ENCODE measurements around the gene METTL6. TPM values are rescaled to one million over a fixed set of nuclear protein-coding genes. Genes with fewer than 3 reads are reported as not detected.
A peak's percentile ranks its signal among the peaks of the same experiment; 100 is the strongest.

The METTL6 gene
- total RNA-seq, 1 experiment from 2014 or later: 18.9 TPM

GRCh38 chr3:15409774-15410173, 17.6 kb downstream of the METTL6 start:
- Mint-ChIP-seq H3K27me3 (ENCODE audit: insufficient read depth, unreplicated experiment) (no peaks in the 10 kb centered on the region), H3K4me3 (ENCODE audit: unreplicated experiment) (no peak overlapping the region), H3K36me3 (ENCODE audit: insufficient read depth, unreplicated experiment) (peaks cover 14% of the 10 kb centered on the region), H3K27ac (ENCODE audit: unreplicated experiment) (no peak overlapping the region), H3K4me1 (ENCODE audit: low read depth, unreplicated experiment) (no peaks in the 10 kb centered on the region), H3K9me3 (ENCODE audit: unreplicated experiment) (no peaks in the 10 kb centered on the region)
- TF ChIP-seq CTCF (IDR thresholded peaks at IDR 0.05; ENCODE audit: insufficient read depth in 1 of 2, low read depth in 1 of 2, low read length in 1 of 2, severe bottlenecking in 1 of 2, unreplicated experiment in 1 of 2): no peak
- Histone ChIP-seq H3K27me3 (replicated peaks; ENCODE audit: control insufficient read depth, insufficient read depth, low read length) (no peaks in the 10 kb centered on the region), H3K4me3 (ENCODE audit: low read depth, low read length) (no peak overlapping the region), H3K9me3 (no peaks in the 10 kb centered on the region), H3K36me3 (ENCODE audit: control insufficient read depth, insufficient read depth, low read length) (no peaks in the 10 kb centered on the region; the same call in 1 of the 2 replicates), H3K4me1 (no peaks in the 10 kb centered on the region)
- ChIA-PET POLR2A (no interaction called here), CTCF (no interaction called here)
- no TSS peak for BruUV-seq (replicated peaks)
- intact Hi-C loops (cut with micrococcal nuclease; ENCODE audit: unreplicated experiment): loop anchor here (5.0 to 10.0 kb wide), 2 partner anchors 148 to 305 kb away; no protein-coding TSS in a partner anchor
- no peak for DNase-seq

GRCh38 chr3:15409239-15409638, 18.1 kb downstream of the METTL6 start:
- no peak overlapping the region for H3K4me3 ChIP-seq (ENCODE audit: low read depth, low read length)
- CTCF ChIA-PET: no interaction called here
- H3K27ac Mint-ChIP-seq (ENCODE audit: unreplicated experiment): no peak overlapping the region
- BruUV-seq (replicated peaks): no TSS peak
- no peaks in the 10 kb centered on the region for H3K4me1 ChIP-seq
- H3K27me3 ChIP-seq (replicated peaks; ENCODE audit: control insufficient read depth, insufficient read depth, low read length): no peaks in the 10 kb centered on the region
- H3K36me3 Mint-ChIP-seq (ENCODE audit: insufficient read depth, unreplicated experiment): peaks cover 8% of the 10 kb centered on the region
- H3K4me3 Mint-ChIP-seq (ENCODE audit: unreplicated experiment): no peak overlapping the region
- POLR2A ChIA-PET: no interaction called here
- no peaks in the 10 kb centered on the region for H3K4me1 Mint-ChIP-seq (ENCODE audit: low read depth, unreplicated experiment)
- no peaks in the 10 kb centered on the region for H3K36me3 ChIP-seq (ENCODE audit: control insufficient read depth, insufficient read depth, low read length)
- intact Hi-C loops (cut with micrococcal nuclease; ENCODE audit: unreplicated experiment): loop anchor here (5.0 to 10.0 kb wide), 2 partner anchors 148 to 304 kb away; no protein-coding TSS in a partner anchor
- TF ChIP-seq CTCF (IDR thresholded peaks at IDR 0.05; ENCODE audit: insufficient read depth in 1 of 2, low read depth in 1 of 2, low read length in 1 of 2, severe bottlenecking in 1 of 2, unreplicated experiment in 1 of 2): no peak
- no peaks in the 10 kb centered on the region for H3K9me3 Mint-ChIP-seq (ENCODE audit: unreplicated experiment)
- no peaks in the 10 kb centered on the region for H3K27me3 Mint-ChIP-seq (ENCODE audit: insufficient read depth, unreplicated experiment)
- no peak for DNase-seq
- no peaks in the 10 kb centered on the region for H3K9me3 ChIP-seq

GRCh38 chr3:15405448-15406050, 21.8 kb downstream of the METTL6 start:
- no peaks in the 10 kb centered on the region for H3K36me3 Mint-ChIP-seq (ENCODE audit: insufficient read depth, unreplicated experiment)
- no peaks in the 10 kb centered on the region for H3K4me1 Mint-ChIP-seq (ENCODE audit: low read depth, unreplicated experiment)
- H3K4me3 ChIP-seq (ENCODE audit: low read depth, low read length): no peak overlapping the region
- H3K27ac Mint-ChIP-seq (ENCODE audit: unreplicated experiment): no peak overlapping the region
- POLR2A ChIA-PET: no interaction called here
- H3K9me3 Mint-ChIP-seq (ENCODE audit: unreplicated experiment): no peaks in the 10 kb centered on the region
- H3K4me3 Mint-ChIP-seq (ENCODE audit: unreplicated experiment): no peak overlapping the region
- DNase-seq: peak in 1 of 2 experiments; percentile 39
- H3K36me3 ChIP-seq (ENCODE audit: control insufficient read depth, insufficient read depth, low read length): no peaks in the 10 kb centered on the region
- H3K4me1 ChIP-seq: no peaks in the 10 kb centered on the region
- peak; percentile 42 to 58 for TF ChIP-seq CTCF (IDR thresholded peaks at IDR 0.05; ENCODE audit: insufficient read depth in 1 of 2, low read depth in 1 of 2, low read length in 1 of 2, severe bottlenecking in 1 of 2, unreplicated experiment in 1 of 2)
- H3K27me3 Mint-ChIP-seq (ENCODE audit: insufficient read depth, unreplicated experiment): no peaks in the 10 kb centered on the region
- intact Hi-C loops (cut with micrococcal nuclease; ENCODE audit: unreplicated experiment): loop anchor here (1.0 to 10.0 kb wide), 4 partner anchors 137 to 301 kb away; no protein-coding TSS in a partner anchor
- no peaks in the 10 kb centered on the region for H3K9me3 ChIP-seq
- no peaks in the 10 kb centered on the region for H3K27me3 ChIP-seq (replicated peaks; ENCODE audit: control insufficient read depth, insufficient read depth, low read length)
- CTCF ChIA-PET: interaction anchor here (0.6 to 1.3 kb wide), 8 partner anchors 21 to 297 kb away, joined by 3 to 24 read pairs (median 4); partner anchors contain the start of genes CAPN7 and SH3BP5
- BruUV-seq (replicated peaks): no TSS peak
